Astrocyte (in vitro differentiated cells and primary cell): ENCODE results near the gene NOTCH4.
"Not testable (repeated sequence)": the region's sequence is repeated elsewhere in the genome, so short reads cannot be mapped to it uniquely, and the experiment has no call there.

ENCODE experiments used
- EZH2 ChIP-seq: IDR thresholded peaks from 2 replicates; pipeline ENCODE4 v1.6.1; 2012; ENCODE audit warnings: mild to moderate bottlenecking, low read length, inconsistent platforms; ENCODE audit not compliant: insufficient read depth
- TF ChIP-seq, protein P1 (sequence below): IDR thresholded peaks from 2 replicates; pipeline ENCODE4 v1.5.1; 2011; ENCODE audit warnings: low read depth, mild to moderate bottlenecking, inconsistent platforms, low read length, moderate library complexity; ENCODE audit not compliant: insufficient read depth

DNA sequence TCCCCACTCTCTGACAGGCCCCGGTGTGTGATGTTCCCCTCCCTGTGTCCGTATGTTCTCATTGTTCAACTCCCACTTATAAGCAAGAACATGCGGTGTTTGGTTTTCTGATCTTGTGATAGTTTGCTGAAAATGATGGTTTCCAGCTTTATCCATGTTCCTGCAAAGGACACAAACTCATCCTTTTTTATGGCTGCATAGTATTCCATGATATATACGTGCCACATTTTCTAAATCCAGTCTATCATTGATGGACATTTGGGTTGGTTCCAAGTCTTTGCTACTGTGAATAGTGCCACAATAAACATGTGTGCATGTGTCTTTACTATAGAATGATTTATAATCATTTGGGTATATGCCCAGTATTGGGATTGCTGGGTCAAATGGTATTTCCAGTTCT, 33.4 kb upstream of the NOTCH4 start:
- not testable (repeated sequence) for TF ChIP-seq EZH2
- TF ChIP-seq, protein P1, sequence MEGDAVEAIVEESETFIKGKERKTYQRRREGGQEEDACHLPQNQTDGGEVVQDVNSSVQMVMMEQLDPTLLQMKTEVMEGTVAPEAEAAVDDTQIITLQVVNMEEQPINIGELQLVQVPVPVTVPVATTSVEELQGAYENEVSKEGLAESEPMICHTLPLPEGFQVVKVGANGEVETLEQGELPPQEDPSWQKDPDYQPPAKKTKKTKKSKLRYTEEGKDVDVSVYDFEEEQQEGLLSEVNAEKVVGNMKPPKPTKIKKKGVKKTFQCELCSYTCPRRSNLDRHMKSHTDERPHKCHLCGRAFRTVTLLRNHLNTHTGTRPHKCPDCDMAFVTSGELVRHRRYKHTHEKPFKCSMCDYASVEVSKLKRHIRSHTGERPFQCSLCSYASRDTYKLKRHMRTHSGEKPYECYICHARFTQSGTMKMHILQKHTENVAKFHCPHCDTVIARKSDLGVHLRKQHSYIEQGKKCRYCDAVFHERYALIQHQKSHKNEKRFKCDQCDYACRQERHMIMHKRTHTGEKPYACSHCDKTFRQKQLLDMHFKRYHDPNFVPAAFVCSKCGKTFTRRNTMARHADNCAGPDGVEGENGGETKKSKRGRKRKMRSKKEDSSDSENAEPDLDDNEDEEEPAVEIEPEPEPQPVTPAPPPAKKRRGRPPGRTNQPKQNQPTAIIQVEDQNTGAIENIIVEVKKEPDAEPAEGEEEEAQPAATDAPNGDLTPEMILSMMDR = not testable (repeated sequence)
